Neural cell (in vitro differentiated cells): ENCODE measurements around the gene KCND2. TPM values are rescaled to one million over a fixed set of nuclear protein-coding genes. Genes with fewer than 3 reads are reported as not detected.

ENCODE experiments used
- H2AFZ ChIP-seq: fragments of 200-600, 300-800 bp; sonication (generic), shearing (Covaris generic); 2 replicates; pipeline ENCODE4 v1.6.0; 2014; ENCODE audit warnings: low read depth, mild to moderate bottlenecking, antibody characterized with exemption, low read length, moderate library complexity
- H3F3A ChIP-seq: fragments of 200-600 bp; shearing (Covaris generic); 2 replicates; pipeline ENCODE4 v1.6.1; 2016; ENCODE audit warnings: mild to moderate bottlenecking, moderate library complexity, mixed read lengths, antibody characterized with exemption, low read length; ENCODE audit not compliant: insufficient read depth, poor library complexity, severe bottlenecking
- H3K27ac ChIP-seq: fragments of 200-600, 300-800 bp; sonication (generic), shearing (Covaris generic); 2 replicates; pipeline ENCODE4 v1.5.1; 2014; ENCODE audit warnings: mild to moderate bottlenecking, low read length, moderate library complexity
- H3K27me3 ChIP-seq: fragments of 300-800, 200-600 bp; sonication (generic), shearing (Covaris generic); 2 replicates; pipeline ENCODE4 v1.6.0; 2014; ENCODE audit warnings: mild to moderate bottlenecking, low read depth, low read length, moderate library complexity; ENCODE audit not compliant: insufficient read depth
- H3K36me3 ChIP-seq: fragments of 300-800, 200-600 bp; sonication (generic), shearing (Covaris generic); 2 replicates; pipeline ENCODE4 v1.5.1; 2014; ENCODE audit warnings: mild to moderate bottlenecking, antibody characterized with exemption, low read length, moderate library complexity; ENCODE audit not compliant: insufficient read depth
- H3K4me2 ChIP-seq: fragments of 300-800, 200-600 bp; sonication (generic), shearing (Covaris generic); 2 replicates; pipeline ENCODE4 v1.6.0; 2014; ENCODE audit warnings: mild to moderate bottlenecking, low read length
- H3K4me3 ChIP-seq: fragments of 300-800, 200-600 bp; sonication (generic), shearing (Covaris generic); 2 replicates; pipeline ENCODE4 v1.5.1; 2014; ENCODE audit warnings: mild to moderate bottlenecking, low read length, moderate library complexity
- H3K79me2 ChIP-seq: fragments of 200-600 bp; shearing (Covaris generic); replicated peaks from 2 replicates; pipeline ENCODE4 v1.6.0; 2014; ENCODE audit warnings: mild to moderate bottlenecking, low read length, moderate library complexity; ENCODE audit not compliant: insufficient read depth
- H3K9ac ChIP-seq: fragments of 300-800, 200-600 bp; sonication (generic), shearing (Covaris generic); 2 replicates; pipeline ENCODE4 v1.6.1; 2016; ENCODE audit warnings: mild to moderate bottlenecking, low read length, mixed read lengths
- H3K9me2 ChIP-seq: fragments of 200-600 bp; shearing (Covaris generic); 2 replicates; pipeline ENCODE4 v1.6.1; 2016; ENCODE audit warnings: mild to moderate bottlenecking, low read length, mixed read lengths; ENCODE audit not compliant: insufficient read depth
- H3K9me3 ChIP-seq: fragments of 200-600, 300-800 bp; sonication (generic), shearing (Covaris generic); 2 replicates; pipeline ENCODE4 v1.6.1; 2016; ENCODE audit warnings: mild to moderate bottlenecking, mixed run types, low read length, moderate library complexity, mixed read lengths
- H4K20me1 ChIP-seq: fragments of 200-600 bp; shearing (Covaris generic); 2 replicates; pipeline ENCODE4 v1.6.1; 2016; ENCODE audit warnings: mild to moderate bottlenecking, mixed run types; ENCODE audit not compliant: insufficient read depth
- EP300 ChIP-seq: fragments of 450-650 bp; conservative IDR thresholded peaks from 2 replicates; pipeline ENCODE4 v1.6.1; 2014; ENCODE audit warnings: antibody characterized with exemption, mild to moderate bottlenecking, moderate library complexity; ENCODE audit not compliant: poor library complexity, severe bottlenecking
- EZH2 ChIP-seq: fragments of 200-600, 300-800 bp; shearing (Covaris generic), sonication (generic); IDR thresholded peaks from 2 replicates; pipeline ENCODE4 v1.6.1; 2014; ENCODE audit warnings: antibody characterized with exemption, low read length, borderline replicate concordance, mild to moderate bottlenecking; ENCODE audit not compliant: insufficient read depth, poor library complexity, severe bottlenecking
- MXI1 ChIP-seq: fragments of 450-650 bp; conservative IDR thresholded peaks from 2 replicates; pipeline ENCODE4 v1.6.1; 2014; ENCODE audit warnings: antibody characterized with exemption, mild to moderate bottlenecking; ENCODE audit not compliant: poor library complexity, severe bottlenecking
- POLR2AphosphoS5 ChIP-seq: IDR thresholded peaks from 2 replicates; pipeline ENCODE4 v1.6.1; 2012
- RAD21 ChIP-seq: fragments of 450-650 bp; conservative IDR thresholded peaks from 2 replicates; pipeline ENCODE4 v1.6.1; 2014; ENCODE audit warnings: antibody characterized with exemption, mild to moderate bottlenecking, moderate library complexity
- SMC3 ChIP-seq: fragments of 450-650 bp; conservative IDR thresholded peaks from 2 replicates; pipeline ENCODE4 v1.6.1; 2014; ENCODE audit warnings: antibody characterized with exemption, mild to moderate bottlenecking, moderate library complexity; ENCODE audit not compliant: poor library complexity
- TAF1 ChIP-seq: IDR thresholded peaks from 2 replicates; pipeline ENCODE4 v1.6.1; 2012; ENCODE audit warnings: low read depth
- polyA plus RNA-seq: library from polyadenylated mRNA; depleted of rRNA; stranded (reverse); fragments of >200 nt; gene quantifications from 2 replicates; pipeline ENCODE4 v1.2.3, GENCODE V29; 2014
- TF ChIP-seq, protein P1 (sequence below): IDR thresholded peaks from 2 replicates; pipeline ENCODE4 v1.6.1; 2012; ENCODE audit warnings: borderline replicate concordance
- TF ChIP-seq, protein P2 (sequence below): fragments of 450-650 bp; IDR thresholded peaks from 2 replicates; pipeline ENCODE4 v1.5.1; 2014; ENCODE audit warnings: antibody characterized with exemption, mild to moderate bottlenecking, moderate library complexity; ENCODE audit not compliant: poor library complexity, severe bottlenecking

The KCND2 gene
- polyA plus RNA-seq, 1 donor from 2014 or later = 11.0 TPM

DNA sequence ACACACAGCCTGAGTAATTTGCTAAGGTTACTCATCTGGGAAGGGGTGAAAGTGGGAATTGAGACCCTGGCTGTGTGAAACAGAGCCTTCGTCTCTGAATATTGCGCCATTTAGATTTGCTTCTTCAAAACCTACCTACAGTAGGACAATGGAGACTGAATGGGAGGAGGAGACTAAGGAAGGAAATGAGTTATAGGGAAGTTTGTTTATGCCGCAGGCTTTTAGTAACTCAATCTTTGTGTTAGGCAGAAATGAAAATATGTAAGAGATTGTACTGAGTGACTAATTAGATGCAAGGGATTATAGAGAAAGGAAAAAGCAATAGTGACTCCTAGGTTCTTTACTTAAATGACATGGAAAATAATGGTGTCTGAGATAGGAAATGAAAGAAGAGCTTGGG is 80.2 kb downstream of the KCND2 start:
- Histone ChIP-seq H3K4me2 (no peak overlapping the region), H4K20me1 (no peaks in the 10 kb centered on the region), H2AFZ (no peak overlapping the region), H3K4me3 (no peak overlapping the region), H3K27me3 (no peaks in the 10 kb centered on the region), H3K9me2 (no peaks in the 10 kb centered on the region), H3K27ac (no peak overlapping the region), H3K79me2 (no peaks in the 10 kb centered on the region), H3K9ac (no peak overlapping the region), H3K9me3 (no peaks in the 10 kb centered on the region), H3F3A (no peaks in the 10 kb centered on the region), H3K36me3 (no peaks in the 10 kb centered on the region)
- TF ChIP-seq MXI1 = no peak
- TF ChIP-seq, protein P1, sequence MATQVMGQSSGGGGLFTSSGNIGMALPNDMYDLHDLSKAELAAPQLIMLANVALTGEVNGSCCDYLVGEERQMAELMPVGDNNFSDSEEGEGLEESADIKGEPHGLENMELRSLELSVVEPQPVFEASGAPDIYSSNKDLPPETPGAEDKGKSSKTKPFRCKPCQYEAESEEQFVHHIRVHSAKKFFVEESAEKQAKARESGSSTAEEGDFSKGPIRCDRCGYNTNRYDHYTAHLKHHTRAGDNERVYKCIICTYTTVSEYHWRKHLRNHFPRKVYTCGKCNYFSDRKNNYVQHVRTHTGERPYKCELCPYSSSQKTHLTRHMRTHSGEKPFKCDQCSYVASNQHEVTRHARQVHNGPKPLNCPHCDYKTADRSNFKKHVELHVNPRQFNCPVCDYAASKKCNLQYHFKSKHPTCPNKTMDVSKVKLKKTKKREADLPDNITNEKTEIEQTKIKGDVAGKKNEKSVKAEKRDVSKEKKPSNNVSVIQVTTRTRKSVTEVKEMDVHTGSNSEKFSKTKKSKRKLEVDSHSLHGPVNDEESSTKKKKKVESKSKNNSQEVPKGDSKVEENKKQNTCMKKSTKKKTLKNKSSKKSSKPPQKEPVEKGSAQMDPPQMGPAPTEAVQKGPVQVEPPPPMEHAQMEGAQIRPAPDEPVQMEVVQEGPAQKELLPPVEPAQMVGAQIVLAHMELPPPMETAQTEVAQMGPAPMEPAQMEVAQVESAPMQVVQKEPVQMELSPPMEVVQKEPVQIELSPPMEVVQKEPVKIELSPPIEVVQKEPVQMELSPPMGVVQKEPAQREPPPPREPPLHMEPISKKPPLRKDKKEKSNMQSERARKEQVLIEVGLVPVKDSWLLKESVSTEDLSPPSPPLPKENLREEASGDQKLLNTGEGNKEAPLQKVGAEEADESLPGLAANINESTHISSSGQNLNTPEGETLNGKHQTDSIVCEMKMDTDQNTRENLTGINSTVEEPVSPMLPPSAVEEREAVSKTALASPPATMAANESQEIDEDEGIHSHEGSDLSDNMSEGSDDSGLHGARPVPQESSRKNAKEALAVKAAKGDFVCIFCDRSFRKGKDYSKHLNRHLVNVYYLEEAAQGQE = no peak
- no peak for TF ChIP-seq POLR2AphosphoS5
- TF ChIP-seq EP300 = no peak
- no peak for TF ChIP-seq SMC3
- no peak for TF ChIP-seq TAF1
- TF ChIP-seq, protein P2, sequence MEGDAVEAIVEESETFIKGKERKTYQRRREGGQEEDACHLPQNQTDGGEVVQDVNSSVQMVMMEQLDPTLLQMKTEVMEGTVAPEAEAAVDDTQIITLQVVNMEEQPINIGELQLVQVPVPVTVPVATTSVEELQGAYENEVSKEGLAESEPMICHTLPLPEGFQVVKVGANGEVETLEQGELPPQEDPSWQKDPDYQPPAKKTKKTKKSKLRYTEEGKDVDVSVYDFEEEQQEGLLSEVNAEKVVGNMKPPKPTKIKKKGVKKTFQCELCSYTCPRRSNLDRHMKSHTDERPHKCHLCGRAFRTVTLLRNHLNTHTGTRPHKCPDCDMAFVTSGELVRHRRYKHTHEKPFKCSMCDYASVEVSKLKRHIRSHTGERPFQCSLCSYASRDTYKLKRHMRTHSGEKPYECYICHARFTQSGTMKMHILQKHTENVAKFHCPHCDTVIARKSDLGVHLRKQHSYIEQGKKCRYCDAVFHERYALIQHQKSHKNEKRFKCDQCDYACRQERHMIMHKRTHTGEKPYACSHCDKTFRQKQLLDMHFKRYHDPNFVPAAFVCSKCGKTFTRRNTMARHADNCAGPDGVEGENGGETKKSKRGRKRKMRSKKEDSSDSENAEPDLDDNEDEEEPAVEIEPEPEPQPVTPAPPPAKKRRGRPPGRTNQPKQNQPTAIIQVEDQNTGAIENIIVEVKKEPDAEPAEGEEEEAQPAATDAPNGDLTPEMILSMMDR = no peak
- TF ChIP-seq EZH2 = no peak
- TF ChIP-seq RAD21 = no peak

DNA sequence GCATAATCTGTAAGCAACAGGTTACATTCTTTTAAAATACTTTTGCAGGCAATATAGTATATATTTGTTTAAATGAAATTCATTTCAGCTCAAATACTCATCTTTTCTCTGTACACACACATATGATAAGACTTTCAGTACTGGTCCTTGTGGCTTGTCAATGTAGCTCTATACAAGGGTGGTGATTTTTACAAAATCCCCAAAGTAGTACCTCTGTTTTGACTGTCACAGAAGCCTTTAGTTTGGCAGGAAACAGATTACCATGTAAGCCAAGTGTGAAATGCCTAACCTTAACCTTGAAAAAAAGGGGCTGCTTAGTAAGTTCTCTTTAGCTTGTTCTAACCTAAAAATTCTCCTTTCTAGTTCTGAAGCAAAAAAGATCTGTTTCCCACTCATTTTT is 87.9 kb downstream of the KCND2 start:
- no peak overlapping the region for H3K9ac ChIP-seq
- no peaks in the 10 kb centered on the region for H3K79me2 ChIP-seq
- no peaks in the 10 kb centered on the region for H3K36me3 ChIP-seq
- H3K27ac ChIP-seq = no peak overlapping the region
- no peaks in the 10 kb centered on the region for H3K9me2 ChIP-seq
- TF ChIP-seq, protein P2 = no peak
- TF ChIP-seq RAD21 (no peak), EP300 (no peak), EZH2 (no peak), TAF1 (no peak), SMC3 (no peak), POLR2AphosphoS5 (no peak), MXI1 (no peak)
- TF ChIP-seq, protein P1 = no peak
- no peaks in the 10 kb centered on the region for H3F3A ChIP-seq
- no peaks in the 10 kb centered on the region for H4K20me1 ChIP-seq
- H3K4me2 ChIP-seq = no peak overlapping the region
- H2AFZ ChIP-seq = no peak overlapping the region
- H3K27me3 ChIP-seq = no peaks in the 10 kb centered on the region
- no peak overlapping the region for H3K4me3 ChIP-seq
- no peaks in the 10 kb centered on the region for H3K9me3 ChIP-seq
